Measurements from ENCODE around the gene LYRM4.
A peak's percentile ranks its signal among the peaks of the same experiment; 100 is the strongest.

Gene LYRM4

GRCh38 chr6:5089481-5090438, 171.0 kb downstream of the LYRM4 start:
- no peak for DNase-seq

GRCh38 chr6:5088780-5089179, 172.0 kb downstream of the LYRM4 start:
- DNase-seq, result no peak

- no peak for DNase-seq
These were observed 173.4 kb downstream of the LYRM4 start for GRCh38 chr6:5087389-5087788.

- no peak for DNase-seq
These were observed 174.4 kb downstream of the LYRM4 start for GRCh38 chr6:5086294-5086890.

- peak; percentile 70 for DNase-seq
These were observed 175.0 kb downstream of the LYRM4 start for GRCh38 chr6:5085648-5086293.

- peak; percentile 42 for DNase-seq
These were observed 175.7 kb downstream of the LYRM4 start, which contains the start of gene PPP1R3G for GRCh38 chr6:5084781-5085647. Gene PPP1R3G (plus strand): TSS chr6:5085341. CDS start chr6:5085486, 145 bp downstream.

GRCh38 chr6:5084360-5084780, 176.4 kb downstream of the LYRM4 start:
- peak; percentile 42 for DNase-seq

- no peak for DNase-seq
These were observed 176.9 kb downstream of the LYRM4 start for GRCh38 chr6:5083813-5084359.

GRCh38 chr6:5083307-5083583, 177.5 kb downstream of the LYRM4 start:
- no peak for DNase-seq

- DNase-seq, result no peak
These were observed 178.1 kb downstream of the LYRM4 start for GRCh38 chr6:5082487-5083306.

GRCh38 chr6:5081955-5082354, 178.8 kb downstream of the LYRM4 start:
- DNase-seq, result no peak

GRCh38 chr6:5081182-5081581, 179.6 kb downstream of the LYRM4 start:
- no peak for DNase-seq

GRCh38 chr6:5080574-5080973, 180.2 kb downstream of the LYRM4 start:
- DNase-seq, result no peak

- no peak for DNase-seq
These were observed 181.1 kb downstream of the LYRM4 start for GRCh38 chr6:5079692-5080091.

GRCh38 chr6:5078121-5078669, 182.6 kb downstream of the LYRM4 start:
- no peak for DNase-seq

- no peak for DNase-seq
These were observed 183.8 kb downstream of the LYRM4 start for GRCh38 chr6:5076931-5077330.

- no peak for DNase-seq
These were observed 186.8 kb downstream of the LYRM4 start for GRCh38 chr6:5073992-5074391.

GRCh38 chr6:5072440-5072839, 188.3 kb downstream of the LYRM4 start:
- DNase-seq, result no peak

GRCh38 chr6:5071216-5071615, 189.5 kb downstream of the LYRM4 start:
- no peak for DNase-seq

GRCh38 chr6:5068153-5068751, 192.5 kb downstream of the LYRM4 start:
- DNase-seq, result no peak

- no peak for DNase-seq
These were observed 193.4 kb downstream of the LYRM4 start for GRCh38 chr6:5067305-5067704.

Data from NCI-H146 (cell line).